ENCODE measurements around the gene KEL. TPM values are rescaled to one million over a fixed set of nuclear protein-coding genes. Genes with fewer than 3 reads are reported as not detected.
A peak's percentile ranks its signal among the peaks of the same experiment; 100 is the strongest.

Gene KEL
- total and polyA plus RNA-seq, 2 of the 4 experiments (the other 2 are of a cell fraction), result 0.03 TPM; not detected in 1

- Histone ChIP-seq H3K4me3 (ENCODE audit: insufficient read depth, low read depth, low read length) (no peak overlapping the region), H2BK20ac (ENCODE audit: low read depth, low read length) (no peak overlapping the region), H2AK5ac (ENCODE audit: low read depth, low read length) (no peak overlapping the region), H3K18ac (ENCODE audit: low read depth, low read length) (no peak overlapping the region), H3K56ac (ENCODE audit: extremely low read depth, insufficient read depth, low read length) (no peak overlapping the region), H2AK9ac (replicated peaks; ENCODE audit: low read depth, low read length, poor library complexity) (no peak overlapping the region), H2BK15ac (ENCODE audit: low read depth, low read length) (no peak overlapping the region), H3K27ac (ENCODE audit: insufficient read depth, low read length) (no peak overlapping the region), H3K4me2 (ENCODE audit: low read depth, low read length) (no peak overlapping the region), H3K23ac (ENCODE audit: low read depth, low read length) (no peak overlapping the region), H4K91ac (ENCODE audit: insufficient read depth, low read depth, low read length) (no peak overlapping the region), H3K36me3 (ENCODE audit: control insufficient read depth, insufficient read depth, low read length) (no peaks in the 10 kb centered on the region), H3K14ac (replicated peaks; ENCODE audit: low read depth, low read length) (no peak overlapping the region), H2BK5ac (ENCODE audit: low read depth, low read length, poor library complexity, severe bottlenecking) (no peak overlapping the region), H3K79me1 (ENCODE audit: low read depth in 1 of 2, low read length in 2 of 2) (no peaks in the 10 kb centered on the region), H4K20me1 (ENCODE audit: insufficient read depth, low read length) (no peaks in the 10 kb centered on the region), H3K9me3 (ENCODE audit: control insufficient read depth, insufficient read depth, low read length) (peaks cover 13% of the 10 kb centered on the region; the same call in 1 of the 2 replicates), H4K5ac (ENCODE audit: low read depth, low read length) (no peak overlapping the region), H2BK120ac (ENCODE audit: low read depth, low read length) (no peak overlapping the region), H3K4me1 (ENCODE audit: control insufficient read depth, insufficient read depth, low read length) (no peaks in the 10 kb centered on the region), H3K4ac (ENCODE audit: low read depth, low read length) (no peak overlapping the region), H3K27me3 (ENCODE audit: control insufficient read depth, insufficient read depth, low read length) (no peaks in the 10 kb centered on the region), H3K9ac (ENCODE audit: low read depth, low read length) (no peak overlapping the region), H3K9me1 (ENCODE audit: insufficient read depth, low read length) (no peaks in the 10 kb centered on the region), H4K8ac (ENCODE audit: low read depth in 2 of 2, low read length in 2 of 2) (no peak overlapping the region), H2AFZ (replicated peaks; ENCODE audit: low read length, poor library complexity) (peak overlapping the region; percentile 11)
- dilution Hi-C loops (cut with HindIII; ENCODE audit: low sequenced_read_pairs, unreplicated experiment) (no loop called here), intact Hi-C loops (cut with micrococcal nuclease) (no loop called here), in situ Hi-C loops (cut with MboI; ENCODE audit: low sequenced_read_pairs) (no loop called here)
- ATAC-seq (ENCODE audit: low read depth), result no peak
- CTCF ChIA-PET, result no interaction called here
- POLR2A ChIA-PET (ENCODE audit: unreplicated experiment), result no interaction called here
- TF ChIP-seq CTCF (conservative IDR thresholded peaks at IDR 0.05; ENCODE audit: low read depth, low read length) (no peak), USF2 (IDR thresholded peaks at IDR 0.05; ENCODE audit: low read depth, low read length) (no peak), BHLHE40 (IDR thresholded peaks at IDR 0.05; ENCODE audit: low read depth, low read length) (no peak), FOS (IDR thresholded peaks at IDR 0.05; ENCODE audit: low read depth, low read length) (no peak), RFX5 (IDR thresholded peaks at IDR 0.05; ENCODE audit: low read depth, low read length) (no peak), RAD21 (IDR thresholded peaks at IDR 0.05; ENCODE audit: low read length) (no peak), MXI1 (IDR thresholded peaks at IDR 0.05; ENCODE audit: borderline replicate concordance, low read depth, low read length) (no peak), CEBPB (IDR thresholded peaks at IDR 0.05; ENCODE audit: low read depth, low read length) (no peak), MAZ (IDR thresholded peaks at IDR 0.05; ENCODE audit: borderline replicate concordance, low read depth, low read length) (no peak), SMC3 (IDR thresholded peaks at IDR 0.05; ENCODE audit: low read depth, low read length) (no peak), CHD1 (IDR thresholded peaks at IDR 0.05; ENCODE audit: low read depth, low read length) (no peak)
- DNase-seq, result no peak
- WGBS, 2 experiments (ENCODE audit: extremely low coverage in 2 of 2, insufficient read length in 1 of 2), result no CpG with 5 or more reads among the region's 7 CpGs
- BruUV-seq (replicated peaks), result no TSS peak
Observed at GRCh38 chr7:142933092-142933475, 29.1 kb downstream of the KEL start.
